ENCODE data around the gene BTN1A1.
"Not testable (repeated sequence)": the region's sequence is repeated elsewhere in the genome, so short reads cannot be mapped to it uniquely, and the experiment has no call there.

Gene BTN1A1

GRCh38 chr6:26502626-26503025 lies 2.5 kb downstream of the BTN1A1 start:
- Histone ChIP-seq H3K27me3 (ENCODE audit: insufficient read depth, poor library complexity, severe bottlenecking) (peaks cover 18% of the 10 kb centered on the region), H3K27ac (ENCODE audit: poor library complexity, severe bottlenecking) (no peak overlapping the region), H3K4me3 (ENCODE audit: severe bottlenecking) (no peak overlapping the region), H3K4me1 (ENCODE audit: insufficient read depth, poor library complexity, severe bottlenecking) (no peaks in the 10 kb centered on the region), H3K9me3 (ENCODE audit: severe bottlenecking) (no peaks in the 10 kb centered on the region), H3K36me3 (ENCODE audit: low read depth) (no peaks in the 10 kb centered on the region)
- TF ChIP-seq CTCF (IDR thresholded peaks at IDR 0.05; ENCODE audit: poor library complexity, severe bottlenecking): no peak
- DNase-seq (ENCODE audit: low spot score) (no peak), ATAC-seq (ENCODE audit: low read depth) (no peak)

- TF ChIP-seq CTCF (IDR thresholded peaks at IDR 0.05; ENCODE audit: poor library complexity, severe bottlenecking): no peak
- Histone ChIP-seq H3K4me1 (ENCODE audit: insufficient read depth, poor library complexity, severe bottlenecking) (no peaks in the 10 kb centered on the region), H3K27me3 (ENCODE audit: insufficient read depth, poor library complexity, severe bottlenecking) (peaks cover 2% of the 10 kb centered on the region), H3K4me3 (ENCODE audit: severe bottlenecking) (no peak overlapping the region), H3K36me3 (ENCODE audit: low read depth) (no peaks in the 10 kb centered on the region), H3K27ac (ENCODE audit: poor library complexity, severe bottlenecking) (no peak overlapping the region), H3K9me3 (ENCODE audit: severe bottlenecking) (no peaks in the 10 kb centered on the region)
- DNase-seq (ENCODE audit: low spot score) (no peak), ATAC-seq (ENCODE audit: low read depth) (no peak)
These were observed 7.6 kb downstream of the BTN1A1 start for GRCh38 chr6:26507658-26508057.

GRCh38 chr6:26511033-26511432 lies 10.9 kb downstream of the BTN1A1 start:
- H3K27me3 ChIP-seq (ENCODE audit: insufficient read depth, poor library complexity, severe bottlenecking); H3K4me1 ChIP-seq (ENCODE audit: insufficient read depth, poor library complexity, severe bottlenecking); DNase-seq (ENCODE audit: low spot score); H3K27ac ChIP-seq (ENCODE audit: poor library complexity, severe bottlenecking); H3K9me3 ChIP-seq (ENCODE audit: severe bottlenecking); H3K4me3 ChIP-seq (ENCODE audit: severe bottlenecking); H3K36me3 ChIP-seq (ENCODE audit: low read depth): not testable (repeated sequence)
- peak; percentile 50; the same call in 1 of the 3 replicates for ATAC-seq (ENCODE audit: low read depth)

GRCh38 chr6:26514984-26515383 lies 14.9 kb downstream of the BTN1A1 start:
- ATAC-seq (ENCODE audit: low read depth) (no peak), DNase-seq (ENCODE audit: low spot score) (no peak)
- H3K27me3 ChIP-seq (ENCODE audit: insufficient read depth, poor library complexity, severe bottlenecking): no peaks in the 10 kb centered on the region

GRCh38 chr6:26516481-26517427 lies 16.7 kb downstream of the BTN1A1 start:
- no peak for DNase-seq (ENCODE audit: low spot score)
- Histone ChIP-seq H3K9me3 (ENCODE audit: severe bottlenecking) (no peaks in the 10 kb centered on the region), H3K4me3 (ENCODE audit: severe bottlenecking) (no peak overlapping the region), H3K27ac (ENCODE audit: poor library complexity, severe bottlenecking) (no peak overlapping the region), H3K36me3 (ENCODE audit: low read depth) (no peaks in the 10 kb centered on the region), H3K27me3 (ENCODE audit: insufficient read depth, poor library complexity, severe bottlenecking) (no peaks in the 10 kb centered on the region), H3K4me1 (ENCODE audit: insufficient read depth, poor library complexity, severe bottlenecking) (peaks cover 5% of the 10 kb centered on the region)
- ATAC-seq (ENCODE audit: low read depth): no peak
- TF ChIP-seq CTCF (IDR thresholded peaks at IDR 0.05; ENCODE audit: poor library complexity, severe bottlenecking): no peak

More at GRCh38 chr6:26514984-26515383, 14.9 kb downstream of the BTN1A1 start:
- Histone ChIP-seq H3K27ac (ENCODE audit: poor library complexity, severe bottlenecking) (no peak overlapping the region), H3K36me3 (ENCODE audit: low read depth) (no peaks in the 10 kb centered on the region), H3K9me3 (ENCODE audit: severe bottlenecking) (no peaks in the 10 kb centered on the region), H3K4me3 (ENCODE audit: severe bottlenecking) (no peak overlapping the region), H3K4me1 (ENCODE audit: insufficient read depth, poor library complexity, severe bottlenecking) (peaks cover under 1% of the 10 kb centered on the region)
- no peak for TF ChIP-seq CTCF (IDR thresholded peaks at IDR 0.05; ENCODE audit: poor library complexity, severe bottlenecking)
